Panc1 (cell line): ENCODE results near the gene ZER1. TPM values are rescaled to one million over a fixed set of nuclear protein-coding genes. Genes with fewer than 3 reads are reported as not detected.

Source experiments
- ATAC-seq: fragments of 200-7000 bp; cut with Tn5 transposase; 2 replicates; pipeline ENCODE4 v1.9.1; 2020; ENCODE audit warnings: mild to moderate bottlenecking, moderate library complexity
- BruUV-seq: library from RNA; stranded (reverse); fragments of 400-500 nt; replicated peaks from 2 replicates; lab custom pipeline; 2021; lab: Mats Ljungman, UMichigan
- CTCF ChIA-PET: fragments of 300-600 bp; sonication (Branson Sonifier 250); formaldehyde crosslinking; loops from one replicate; lab custom pipeline; 2022; ENCODE audit warnings: antibody characterized with exemption; lab: Charles Lee
- POLR2A ChIA-PET: fragments of 300-600 bp; sonication (Branson Sonifier 250); formaldehyde crosslinking; loops from one replicate; lab custom pipeline; 2022; ENCODE audit warnings: antibody characterized with exemption; lab: Charles Lee
- DNase-seq: peaks from one replicate; pipeline ENCODE4 v3.0.0-alpha.2; 2010; ENCODE audit warnings: low read depth, low spot score
- H3K27ac ChIP-seq: 2 replicates; pipeline ENCODE4 v1.5.1; 2011; ENCODE audit warnings: mild to moderate bottlenecking, low read length, inconsistent platforms
- H3K27me3 ChIP-seq: fragments of 200-500 bp; sonication (Bioruptor generic); 2 replicates; pipeline ENCODE4 v1.6.0; 2014; ENCODE audit warnings: low read length, inconsistent platforms; ENCODE audit not compliant: control insufficient read depth, insufficient read depth
- H3K36me3 ChIP-seq: fragments of 200-500 bp; sonication (Bioruptor generic); 2 replicates; pipeline ENCODE4 v1.5.1; 2014; ENCODE audit warnings: inconsistent platforms, mild to moderate bottlenecking, low read length, moderate library complexity; ENCODE audit not compliant: control insufficient read depth, insufficient read depth
- H3K4me1 ChIP-seq: 2 replicates; pipeline ENCODE4 v1.5.1; 2011; ENCODE audit warnings: inconsistent platforms, mild to moderate bottlenecking, low read length, moderate library complexity; ENCODE audit not compliant: control insufficient read depth, insufficient read depth
- H3K4me3 ChIP-seq, 2 experiments: 2 replicates each; pipeline ENCODE4 v1.5.1; 2011 to 2012; ENCODE audit warnings: low read depth in 2 of 2, low read length in 2 of 2, mild to moderate bottlenecking in 2 of 2, inconsistent platforms in 1 of 2, moderate library complexity in 1 of 2
- H3K9me3 ChIP-seq: fragments of 200-500 bp; sonication (Bioruptor generic); 2 replicates; pipeline ENCODE4 v1.5.1; 2014; ENCODE audit warnings: low read depth, mild to moderate bottlenecking, inconsistent platforms, low read length, moderate library complexity; ENCODE audit not compliant: control insufficient read depth, insufficient read depth
- CTCF ChIP-seq: fragments of 450-650 bp; IDR thresholded peaks from 2 replicates; pipeline ENCODE4 v1.5.1; 2017; ENCODE audit warnings: mild to moderate bottlenecking
- POLR2AphosphoS5 ChIP-seq: IDR thresholded peaks from 2 replicates; pipeline ENCODE4 v1.6.1; 2012; ENCODE audit warnings: mild to moderate bottlenecking, low read depth, low read length, moderate library complexity
- REST ChIP-seq, 2 experiments: IDR thresholded peaks; 2 replicates each; pipeline ENCODE4 v1.6.1; 2011 to 2012; ENCODE audit warnings: low read depth in 2 of 2, control low read depth in 1 of 2, low read length in 1 of 2, mild to moderate bottlenecking in 1 of 2, moderate library complexity in 1 of 2; ENCODE audit not compliant: insufficient read depth in 1 of 2
- SIN3A ChIP-seq: IDR thresholded peaks from 2 replicates; pipeline ENCODE4 v1.6.1; 2012; ENCODE audit warnings: low read depth, mild to moderate bottlenecking, low read length, moderate library complexity, borderline replicate concordance; ENCODE audit not compliant: insufficient read depth
- TCF7L2 ChIP-seq: IDR thresholded peaks from 2 replicates; pipeline ENCODE4 v1.6.1; 2011; ENCODE audit warnings: mild to moderate bottlenecking, low read depth, low read length, inconsistent platforms
- in situ Hi-C: cut with HindIII; loops from 2 replicates; pipeline ENCODE4 v1.10.0; 2016; ENCODE audit warnings: low sequenced_read_pairs, low pct_unique_long_range_greater_than_20kb
- intact Hi-C: fragments of 100-400 bp; cut with micrococcal nuclease; formaldehyde crosslinking; loops from one replicate; pipeline ENCODE4 v1.10.0; 2022; ENCODE audit not compliant: unreplicated experiment
- total RNA-seq: library from RNA; stranded (reverse); gene quantifications from one replicate; pipeline ENCODE4 v1.2.1, GENCODE V29; 2021; ENCODE audit not compliant: unreplicated experiment

The ZER1 gene
- total RNA-seq, 1 experiment from 2014 or later: 16.2 TPM

- Histone ChIP-seq H3K36me3 (no peaks in the 10 kb centered on the region; the same call in 1 of the 2 replicates), H3K4me1 (peaks cover 3% of the 10 kb centered on the region; the same call in 1 of the 2 replicates), H3K27me3 (no peaks in the 10 kb centered on the region), H3K4me3 (no peak overlapping the region), H3K9me3 (no peaks in the 10 kb centered on the region), H3K27ac (no peak overlapping the region)
- POLR2A ChIA-PET: no interaction called here
- BruUV-seq: no TSS peak
- ATAC-seq (no peak), DNase-seq (no peak)
- CTCF ChIA-PET: interaction anchor here (0.5 to 0.7 kb wide), 4 partner anchors 13 to 70 kb away, joined by 3 to 11 read pairs (median 4); no protein-coding TSS in a partner anchor
- TF ChIP-seq CTCF (no peak), POLR2AphosphoS5 (no peak), REST (IDR thresholded peaks at IDR 0.05; ENCODE audit: insufficient read depth in 1 of 2, low read depth in 2 of 2, low read length in 1 of 2) (no peak), SIN3A (no peak), TCF7L2 (no peak)
- in situ Hi-C loops (no loop called here), intact Hi-C loops (no loop called here)
Observed at GRCh38 chr9:128705051-128705965, 66.4 kb downstream of the ZER1 start.

GRCh38 chr9:128704356-128704670, 67.4 kb downstream of the ZER1 start:
- Histone ChIP-seq H3K36me3 (no peaks in the 10 kb centered on the region; the same call in 1 of the 2 replicates), H3K9me3 (no peaks in the 10 kb centered on the region), H3K27ac (no peak overlapping the region; the same call in 1 of the 2 replicates), H3K4me3 (no peak overlapping the region), H3K27me3 (no peaks in the 10 kb centered on the region), H3K4me1 (peaks cover 3% of the 10 kb centered on the region; the same call in 1 of the 2 replicates)
- DNase-seq: no peak
- no peak for ATAC-seq
- in situ Hi-C loops (no loop called here), intact Hi-C loops (no loop called here)
- TF ChIP-seq REST (IDR thresholded peaks at IDR 0.05; ENCODE audit: insufficient read depth in 1 of 2, low read depth in 2 of 2, low read length in 1 of 2): no peak
- no peak for TF ChIP-seq POLR2AphosphoS5
- no peak for TF ChIP-seq CTCF
- TF ChIP-seq SIN3A: no peak
- TF ChIP-seq TCF7L2: no peak
- ChIA-PET POLR2A (no interaction called here), CTCF (no interaction called here)
- BruUV-seq: no TSS peak
